ENCODE data around the gene DLG5. TPM values are rescaled to one million over a fixed set of nuclear protein-coding genes. Genes with fewer than 3 reads are reported as not detected.

DLG5 gene
- total RNA-seq, 1 donor from 2014 or later: 64.5 TPM

- Mint-ChIP-seq H3K27ac (ENCODE audit: unreplicated experiment) (no peak overlapping the region), H3K9me3 (ENCODE audit: unreplicated experiment) (no peaks in the 10 kb centered on the region), H3K36me3 (ENCODE audit: low read depth, unreplicated experiment) (no peaks in the 10 kb centered on the region), H3K4me3 (ENCODE audit: unreplicated experiment) (no peak overlapping the region), H3K27me3 (ENCODE audit: unreplicated experiment) (peaks cover 3% of the 10 kb centered on the region), H3K4me1 (ENCODE audit: unreplicated experiment) (peaks cover 36% of the 10 kb centered on the region)
- DNase-seq (ENCODE audit: low spot score): no peak
- TF ChIP-seq CTCF (IDR thresholded peaks at IDR 0.05; ENCODE audit: unreplicated experiment): no peak
Measured at GRCh38 chr10:77909021-77909748, 17.4 kb downstream of the DLG5 start.

GRCh38 chr10:77907900-77908717, 18.4 kb downstream of the DLG5 start:
- DNase-seq (ENCODE audit: low spot score): no peak
- Mint-ChIP-seq H3K27ac (ENCODE audit: unreplicated experiment) (peak overlapping the region; percentile 25), H3K27me3 (ENCODE audit: unreplicated experiment) (peaks cover 3% of the 10 kb centered on the region), H3K36me3 (ENCODE audit: low read depth, unreplicated experiment) (no peaks in the 10 kb centered on the region), H3K4me3 (ENCODE audit: unreplicated experiment) (no peak overlapping the region), H3K4me1 (ENCODE audit: unreplicated experiment) (peaks cover 36% of the 10 kb centered on the region), H3K9me3 (ENCODE audit: unreplicated experiment) (no peaks in the 10 kb centered on the region)
- TF ChIP-seq CTCF (IDR thresholded peaks at IDR 0.05; ENCODE audit: unreplicated experiment): no peak

- Mint-ChIP-seq H3K36me3 (ENCODE audit: low read depth, unreplicated experiment) (no peaks in the 10 kb centered on the region), H3K27me3 (ENCODE audit: unreplicated experiment) (peaks cover 4% of the 10 kb centered on the region), H3K4me3 (ENCODE audit: unreplicated experiment) (no peak overlapping the region), H3K9me3 (ENCODE audit: unreplicated experiment) (no peaks in the 10 kb centered on the region), H3K27ac (ENCODE audit: unreplicated experiment) (no peak overlapping the region), H3K4me1 (ENCODE audit: unreplicated experiment) (peaks cover 36% of the 10 kb centered on the region)
- no peak for DNase-seq (ENCODE audit: low spot score)
- TF ChIP-seq CTCF (IDR thresholded peaks at IDR 0.05; ENCODE audit: unreplicated experiment): no peak
Measured at GRCh38 chr10:77907462-77907861, 19.1 kb downstream of the DLG5 start.

- peaks cover 36% of the 10 kb centered on the region for H3K4me1 Mint-ChIP-seq (ENCODE audit: unreplicated experiment)
- H3K27ac Mint-ChIP-seq (ENCODE audit: unreplicated experiment): no peak overlapping the region
Measured at GRCh38 chr10:77906951-77907421, 19.6 kb downstream of the DLG5 start.

More at GRCh38 chr10:77906951-77907421, 19.6 kb downstream of the DLG5 start:
- H3K36me3 Mint-ChIP-seq (ENCODE audit: low read depth, unreplicated experiment): no peaks in the 10 kb centered on the region
- peaks cover 4% of the 10 kb centered on the region for H3K27me3 Mint-ChIP-seq (ENCODE audit: unreplicated experiment)
- no peak for DNase-seq (ENCODE audit: low spot score)
- no peak for TF ChIP-seq CTCF (IDR thresholded peaks at IDR 0.05; ENCODE audit: unreplicated experiment)
- H3K4me3 Mint-ChIP-seq (ENCODE audit: unreplicated experiment): no peak overlapping the region
- no peaks in the 10 kb centered on the region for H3K9me3 Mint-ChIP-seq (ENCODE audit: unreplicated experiment)

Data from endothelial cell (in vitro differentiated cells).